Skeletal muscle satellite cell (primary cell): Measurements from ENCODE around the gene PPP2R5C.

ENCODE experiments used
- H3K27me3 ChIP-seq: 2 replicates; pipeline ENCODE4 v1.7.0; 2013; ENCODE audit warnings: low read length; ENCODE audit not compliant: control insufficient read depth, insufficient read depth
- H3K36me3 ChIP-seq: 2 replicates; pipeline ENCODE4 v1.7.0; 2013; ENCODE audit warnings: mild to moderate bottlenecking, control low read depth, low read length; ENCODE audit not compliant: insufficient read depth
- H3K4me1 ChIP-seq: 2 replicates; pipeline ENCODE4 v1.7.0; 2013; ENCODE audit warnings: low read length; ENCODE audit not compliant: control insufficient read depth, insufficient read depth
- H3K4me2 ChIP-seq: 2 replicates; pipeline ENCODE4 v1.7.0; 2013; ENCODE audit warnings: mild to moderate bottlenecking, low read length
- H3K4me3 ChIP-seq: 2 replicates; pipeline ENCODE4 v1.7.0; 2013; ENCODE audit warnings: low read length
- H3K9ac ChIP-seq: 2 replicates; pipeline ENCODE4 v1.7.0; 2013; ENCODE audit warnings: mild to moderate bottlenecking, low read depth, low read length, moderate library complexity
- H3K9me3 ChIP-seq: replicated peaks from 2 replicates; pipeline ENCODE4 v1.7.0; 2013; ENCODE audit warnings: mild to moderate bottlenecking, control low read depth, low read length

The PPP2R5C gene

DNA sequence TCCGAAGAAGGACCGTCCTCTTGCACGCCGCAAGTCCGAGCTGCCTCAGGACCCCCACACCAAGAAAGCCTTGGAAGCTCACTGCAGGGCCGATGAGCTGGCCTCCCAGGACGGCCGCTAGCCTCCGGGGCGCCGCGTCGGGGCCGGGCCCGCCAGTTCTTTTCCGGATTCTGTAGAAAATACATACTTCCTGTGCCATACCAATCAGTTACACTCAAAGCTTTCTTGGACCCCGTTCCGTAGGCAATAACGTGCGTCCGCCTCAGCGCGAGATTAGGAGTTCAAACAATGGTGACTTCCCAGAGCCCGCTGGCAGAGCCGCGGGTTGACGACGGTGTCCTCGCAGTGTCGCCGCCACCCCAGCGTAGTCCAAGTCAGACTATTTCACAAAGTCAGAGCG lies 163.6 kb downstream of the PPP2R5C start:
- Histone ChIP-seq H3K4me1 (peaks cover 16% of the 10 kb centered on the region), H3K9me3 (no peaks in the 10 kb centered on the region), H3K36me3 (peaks cover 14% of the 10 kb centered on the region), H3K4me3 (no peak overlapping the region), H3K9ac (no peak overlapping the region), H3K27me3 (no peaks in the 10 kb centered on the region), H3K4me2 (no peak overlapping the region)

DNA sequence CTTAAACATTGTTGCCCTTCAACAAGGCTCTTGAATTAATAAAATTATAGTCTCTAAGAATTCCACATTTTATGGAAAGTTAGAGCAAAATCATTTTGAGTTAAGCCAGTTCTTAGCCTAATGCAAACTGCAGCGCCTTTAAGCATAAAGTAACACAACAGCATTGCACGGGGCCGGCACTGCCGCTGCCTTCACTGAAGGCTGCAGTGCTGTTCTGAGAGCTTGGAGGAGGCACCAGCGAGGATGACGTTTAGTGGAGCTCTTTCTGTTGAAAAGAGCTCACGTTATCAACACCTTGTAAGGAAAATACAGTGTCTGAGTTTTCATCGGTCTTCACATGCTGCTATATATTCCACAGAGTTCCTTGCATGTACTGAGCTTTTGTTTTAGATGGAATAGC lies 164.6 kb downstream of the PPP2R5C start:
- no peak overlapping the region for H3K9ac ChIP-seq
- no peaks in the 10 kb centered on the region for H3K9me3 ChIP-seq
- H3K36me3 ChIP-seq = peaks cover 14% of the 10 kb centered on the region
- no peak overlapping the region for H3K4me2 ChIP-seq
- H3K4me3 ChIP-seq = no peak overlapping the region
- H3K4me1 ChIP-seq = peaks cover 16% of the 10 kb centered on the region
- H3K27me3 ChIP-seq = no peaks in the 10 kb centered on the region

DNA sequence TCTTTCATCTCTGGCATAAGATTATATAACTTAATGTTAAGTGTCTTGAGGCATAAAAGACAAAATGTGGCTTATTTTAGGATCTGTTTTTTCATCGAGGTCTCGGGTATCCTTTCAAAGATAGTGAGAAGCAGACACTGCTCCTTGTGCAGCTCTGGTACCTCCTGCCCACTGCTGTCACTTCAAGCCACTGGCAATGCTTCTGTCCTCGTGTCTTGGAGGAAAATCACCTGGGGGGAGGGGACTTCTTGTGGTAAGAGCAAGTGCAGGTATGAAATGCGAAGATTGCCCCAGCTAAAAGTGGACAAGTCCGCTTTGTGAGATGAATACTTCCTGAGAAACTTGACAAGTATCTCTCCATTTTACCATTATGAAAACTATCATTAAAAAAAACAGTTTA lies 165.1 kb downstream of the PPP2R5C start:
- no peak overlapping the region for H3K4me3 ChIP-seq
- H3K9ac ChIP-seq = no peak overlapping the region
- peaks cover 14% of the 10 kb centered on the region for H3K36me3 ChIP-seq
- H3K27me3 ChIP-seq = no peaks in the 10 kb centered on the region
- H3K4me2 ChIP-seq = no peak overlapping the region
- H3K4me1 ChIP-seq = peaks cover 16% of the 10 kb centered on the region
- H3K9me3 ChIP-seq = no peaks in the 10 kb centered on the region

DNA sequence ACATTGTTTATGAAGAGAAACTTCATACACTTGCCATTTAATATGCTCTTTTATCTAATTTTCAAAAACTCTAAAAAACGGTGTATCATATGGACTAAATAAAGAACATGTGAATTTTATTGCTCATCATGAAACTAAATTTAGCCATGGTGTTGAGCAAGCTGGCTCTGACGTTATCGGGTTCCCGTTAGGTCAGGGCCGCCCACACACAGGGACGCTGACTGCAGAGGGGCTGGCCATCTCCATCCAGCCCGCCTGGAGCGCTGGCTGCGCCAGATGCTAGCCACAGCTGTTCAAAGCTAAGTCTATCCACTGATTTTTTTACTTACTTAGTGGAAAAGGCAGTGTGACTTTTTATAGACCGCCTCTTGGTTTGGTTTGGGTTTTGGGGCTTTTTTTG lies 166.3 kb downstream of the PPP2R5C start:
- Histone ChIP-seq H3K9ac (peak overlapping the region; percentile 57), H3K4me3 (no peak overlapping the region)

DNA sequence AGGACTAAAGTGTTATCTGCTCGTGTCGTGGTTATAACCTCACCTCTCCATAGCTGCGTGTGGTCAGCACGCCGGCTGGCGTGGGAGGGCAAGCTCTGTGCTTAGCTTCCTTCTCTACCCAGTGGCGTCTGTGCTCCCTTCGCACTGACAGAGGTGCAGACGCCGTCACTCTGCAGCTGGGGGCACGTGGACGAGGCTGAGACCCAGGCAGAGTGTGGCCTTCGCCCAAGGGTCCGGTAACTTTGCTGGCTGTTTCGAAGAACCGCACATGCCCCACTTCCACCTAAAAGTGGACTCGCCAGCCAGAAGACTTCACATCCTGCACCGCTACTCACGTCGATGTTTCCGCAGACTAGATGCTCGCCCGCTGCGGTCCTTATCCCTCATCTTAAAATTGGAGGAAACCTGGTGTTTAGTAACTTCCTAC lies 166.9 kb downstream of the PPP2R5C start:
- peak overlapping the region; percentile 22 for H3K4me3 ChIP-seq
- H3K27me3 ChIP-seq = no peaks in the 10 kb centered on the region
- peak overlapping the region; percentile 59 for H3K4me2 ChIP-seq

More for the DNA sequence above, 166.3 kb downstream of the PPP2R5C start:
- Histone ChIP-seq H3K27me3 (no peaks in the 10 kb centered on the region), H3K36me3 (peaks cover 10% of the 10 kb centered on the region), H3K4me1 (peaks cover 16% of the 10 kb centered on the region), H3K4me2 (peak overlapping the region; percentile 59), H3K9me3 (no peaks in the 10 kb centered on the region)

DNA sequence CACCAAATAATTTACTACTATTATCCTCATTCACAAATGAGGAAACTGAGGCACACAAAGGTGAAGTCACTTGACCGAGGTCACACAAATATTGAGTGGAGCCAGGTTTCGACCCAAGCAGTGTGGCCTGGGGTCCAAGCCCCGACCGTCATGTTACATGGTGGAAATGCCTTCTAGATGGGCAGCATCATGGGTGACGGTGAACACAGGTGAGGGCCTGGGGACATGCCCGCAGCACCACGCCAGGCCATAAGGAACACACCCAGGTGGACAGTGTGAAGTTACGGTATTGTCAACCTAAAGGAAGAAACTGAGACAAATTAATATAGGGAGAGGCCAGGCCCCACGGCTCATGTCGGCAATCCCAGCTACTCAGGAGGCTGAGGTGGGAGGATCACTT lies 167.6 kb downstream of the PPP2R5C start:
- H3K36me3 ChIP-seq = peaks cover 10% of the 10 kb centered on the region

More for the DNA sequence above, 166.9 kb downstream of the PPP2R5C start:
- H3K9me3 ChIP-seq = no peaks in the 10 kb centered on the region
- peaks cover 10% of the 10 kb centered on the region for H3K36me3 ChIP-seq
- peak overlapping the region; percentile 45 for H3K9ac ChIP-seq
- peaks cover 16% of the 10 kb centered on the region for H3K4me1 ChIP-seq

DNA sequence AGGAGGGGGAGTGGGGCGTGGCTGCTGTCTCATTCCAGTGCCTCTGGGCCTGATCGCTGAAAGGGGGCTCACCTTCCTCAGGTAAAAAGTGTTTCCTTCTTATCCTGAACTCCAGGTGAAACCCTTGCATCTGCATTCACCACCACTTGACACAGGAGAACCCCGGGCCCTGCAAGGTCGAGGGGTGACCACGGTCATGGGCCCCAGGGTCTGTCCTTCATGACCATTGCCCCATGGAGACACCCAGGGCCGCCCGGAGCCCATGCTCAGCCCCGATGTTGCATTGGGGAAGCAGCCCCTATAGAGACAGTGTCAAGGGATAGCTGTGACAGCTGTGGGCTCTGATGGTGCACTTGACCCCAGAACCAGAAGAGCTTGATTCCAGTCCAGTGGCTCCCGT lies 168.4 kb downstream of the PPP2R5C start:
- Histone ChIP-seq H3K4me1 (peaks cover 16% of the 10 kb centered on the region), H3K27me3 (no peaks in the 10 kb centered on the region), H3K9ac (no peak overlapping the region), H3K36me3 (peaks cover 5% of the 10 kb centered on the region), H3K4me2 (no peak overlapping the region), H3K9me3 (no peaks in the 10 kb centered on the region), H3K4me3 (no peak overlapping the region)

More for the DNA sequence above, 167.6 kb downstream of the PPP2R5C start:
- Histone ChIP-seq H3K4me3 (no peak overlapping the region), H3K9me3 (no peaks in the 10 kb centered on the region), H3K4me2 (no peak overlapping the region), H3K27me3 (no peaks in the 10 kb centered on the region), H3K9ac (no peak overlapping the region), H3K4me1 (peaks cover 16% of the 10 kb centered on the region)

DNA sequence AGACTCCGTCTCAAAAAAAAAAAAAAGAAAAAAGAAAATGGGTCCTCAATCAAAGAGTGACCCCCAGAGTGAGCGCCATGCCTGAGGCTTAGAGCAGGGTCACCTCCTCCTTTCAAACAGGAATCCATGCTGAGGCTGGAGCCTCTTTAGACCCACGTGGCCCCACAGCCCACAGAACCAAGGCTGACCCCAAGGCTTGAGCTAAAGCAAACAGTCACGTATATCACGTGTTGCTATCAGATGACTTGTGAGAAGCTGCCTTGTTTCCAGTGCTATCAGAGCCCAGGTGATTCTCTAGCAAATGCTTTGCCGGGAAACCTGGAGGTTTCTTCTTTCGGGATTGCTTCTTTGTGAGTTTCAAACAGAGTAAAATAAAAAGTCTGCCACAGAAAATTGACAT lies 171.2 kb downstream of the PPP2R5C start:
- Histone ChIP-seq H3K4me1 (peaks cover 8% of the 10 kb centered on the region), H3K4me3 (no peak overlapping the region), H3K9ac (no peak overlapping the region)

DNA sequence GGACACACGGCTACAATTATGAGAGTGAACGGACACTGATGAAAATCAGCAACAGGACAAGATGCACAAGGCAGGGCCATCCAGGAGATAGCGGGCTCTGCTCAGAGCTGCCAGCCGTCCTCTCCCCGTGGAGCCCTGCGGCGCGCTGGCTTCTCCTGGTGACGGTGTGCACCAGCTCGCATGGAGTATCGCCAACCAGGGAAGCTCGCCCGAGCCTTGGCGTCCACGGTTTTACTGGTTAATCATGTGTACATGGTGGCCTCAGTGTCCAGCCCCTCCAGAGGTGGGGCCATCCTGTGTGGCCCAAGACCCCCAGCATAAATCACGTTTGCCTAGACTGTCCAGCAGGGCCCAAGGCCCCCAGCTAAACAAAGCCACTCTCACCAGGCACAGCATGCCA lies 171.7 kb downstream of the PPP2R5C start:
- H3K9ac ChIP-seq = no peak overlapping the region

More for the DNA sequence above, 171.2 kb downstream of the PPP2R5C start:
- Histone ChIP-seq H3K27me3 (no peaks in the 10 kb centered on the region), H3K36me3 (no peaks in the 10 kb centered on the region), H3K4me2 (no peak overlapping the region), H3K9me3 (no peaks in the 10 kb centered on the region)

DNA sequence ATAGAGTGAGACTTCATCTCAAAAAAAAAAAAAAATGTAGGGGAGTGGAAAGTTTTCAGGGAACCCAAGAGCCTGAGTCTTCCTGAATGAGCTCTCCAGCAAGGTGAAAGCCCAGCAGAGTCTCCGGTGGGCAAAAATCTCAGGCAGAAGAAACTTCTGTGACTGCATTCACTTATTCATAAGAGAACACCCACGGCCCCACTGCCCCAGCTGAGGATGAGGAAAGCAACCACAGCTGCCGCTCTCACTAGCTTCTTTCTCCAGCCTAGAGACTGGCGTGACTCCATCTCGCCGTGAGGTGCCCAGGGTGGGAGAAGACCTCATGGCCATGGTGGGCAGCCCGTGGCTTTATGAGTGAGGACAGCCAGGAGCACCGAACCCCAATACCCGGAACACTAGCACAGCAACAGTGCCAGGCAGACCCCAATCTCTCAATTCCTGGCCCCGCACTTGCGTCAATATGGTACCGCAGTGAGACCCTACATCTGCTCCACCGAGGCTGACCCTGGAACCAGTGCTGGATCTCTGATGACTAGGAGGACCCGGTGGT lies 173.2 kb downstream of the PPP2R5C start:
- Histone ChIP-seq H3K9me3 (no peaks in the 10 kb centered on the region), H3K4me3 (no peak overlapping the region), H3K4me2 (no peak overlapping the region), H3K36me3 (no peaks in the 10 kb centered on the region), H3K4me1 (no peaks in the 10 kb centered on the region), H3K27me3 (peaks cover 8% of the 10 kb centered on the region), H3K9ac (no peak overlapping the region)

More for the DNA sequence above, 171.7 kb downstream of the PPP2R5C start:
- Histone ChIP-seq H3K9me3 (no peaks in the 10 kb centered on the region), H3K36me3 (no peaks in the 10 kb centered on the region), H3K4me2 (no peak overlapping the region), H3K4me3 (no peak overlapping the region), H3K27me3 (no peaks in the 10 kb centered on the region), H3K4me1 (peaks cover 4% of the 10 kb centered on the region)

DNA sequence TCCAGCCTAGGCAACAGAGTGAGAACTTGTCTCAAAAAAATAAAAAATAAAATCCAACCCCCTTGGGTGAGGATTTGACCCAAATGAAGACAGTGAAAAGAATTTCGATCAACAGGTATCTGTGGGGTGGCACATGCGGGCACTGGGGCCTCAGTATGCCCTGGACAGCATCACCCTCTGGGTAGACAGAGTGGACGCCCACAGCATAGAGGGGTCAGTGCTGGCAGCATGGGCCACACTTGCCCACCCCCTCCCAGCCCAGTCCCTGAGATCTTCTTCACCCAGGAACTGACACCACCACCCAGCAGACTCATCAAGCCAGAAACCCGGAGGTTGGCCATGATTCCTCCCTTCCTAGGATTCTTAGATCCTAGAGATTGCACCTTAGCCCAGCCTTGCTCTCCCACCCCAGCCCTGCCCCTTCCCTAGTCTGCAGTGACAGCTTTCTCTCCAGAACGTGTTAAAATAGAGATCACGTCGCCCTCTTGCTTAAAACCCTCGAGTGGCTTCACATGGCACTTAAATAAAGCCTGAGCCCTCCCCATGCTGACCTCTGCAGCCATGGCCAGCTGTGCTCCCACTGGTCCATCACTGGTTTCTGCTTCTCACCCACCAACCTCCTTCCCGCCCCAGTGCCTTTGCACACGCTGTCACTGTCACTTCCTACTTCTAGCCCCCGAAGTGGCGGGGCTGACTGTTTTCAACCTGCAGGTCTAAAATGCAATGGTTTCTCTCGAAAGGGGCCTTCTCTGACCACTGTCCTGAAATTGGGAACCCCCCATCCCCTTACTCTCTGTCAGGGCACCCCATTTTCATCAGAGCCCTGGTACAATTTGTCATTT lies 176.6 kb downstream of the PPP2R5C start:
- H3K9ac ChIP-seq = no peak overlapping the region
- no peak overlapping the region for H3K4me2 ChIP-seq
- no peak overlapping the region for H3K4me3 ChIP-seq
- no peaks in the 10 kb centered on the region for H3K4me1 ChIP-seq
- no peaks in the 10 kb centered on the region for H3K9me3 ChIP-seq
- peaks cover 12% of the 10 kb centered on the region for H3K27me3 ChIP-seq
- H3K36me3 ChIP-seq = no peaks in the 10 kb centered on the region
